Measurements from ENCODE around the gene MRLN.
"Not testable (repeated sequence)": the region's sequence is repeated elsewhere in the genome, so short reads cannot be mapped to it uniquely, and the experiment has no call there.

Gene MRLN

GRCh38 chr10:59753267-59753666, at the start of gene MRLN:
Gene MRLN, minus strand, starts transcription at chr10:59753455.
- DNase-seq: no peak

- no peak for DNase-seq
These were observed 47.9 kb upstream of the MRLN start for GRCh38 chr10:59801171-59801570.

GRCh38 chr10:59799421-59799820, 46.2 kb upstream of the MRLN start:
- no peak for DNase-seq

- DNase-seq: no peak
These were observed 40.7 kb upstream of the MRLN start for GRCh38 chr10:59793919-59794318.

GRCh38 chr10:59792812-59793211, 39.6 kb upstream of the MRLN start:
- DNase-seq: no peak

GRCh38 chr10:59791601-59792000, 38.3 kb upstream of the MRLN start:
- DNase-seq: no peak

GRCh38 chr10:59790080-59790479, 36.8 kb upstream of the MRLN start:
- DNase-seq: not testable (repeated sequence)

- DNase-seq: not testable (repeated sequence)
These were observed 35.7 kb upstream of the MRLN start for GRCh38 chr10:59788914-59789313.

- not testable (repeated sequence) for DNase-seq
These were observed 33.8 kb upstream of the MRLN start for GRCh38 chr10:59787032-59787431.

GRCh38 chr10:59785476-59785875, 32.2 kb upstream of the MRLN start:
- DNase-seq: not testable (repeated sequence)

GRCh38 chr10:59781511-59781910, 28.3 kb upstream of the MRLN start:
- no peak for DNase-seq

GRCh38 chr10:59779756-59780533, 26.7 kb upstream of the MRLN start:
- no peak for DNase-seq

GRCh38 chr10:59774451-59774850, 21.2 kb upstream of the MRLN start:
- no peak for DNase-seq

- no peak for DNase-seq
These were observed 19.8 kb upstream of the MRLN start for GRCh38 chr10:59773088-59773487.

- DNase-seq: no peak
These were observed 18.0 kb upstream of the MRLN start for GRCh38 chr10:59771162-59771807.

GRCh38 chr10:59770689-59771088, 17.4 kb upstream of the MRLN start:
- no peak for DNase-seq

- no peak for DNase-seq
These were observed 9.2 kb upstream of the MRLN start for GRCh38 chr10:59762505-59762904.

GRCh38 chr10:59757966-59758365, 4.7 kb upstream of the MRLN start:
- DNase-seq: no peak

GRCh38 chr10:59754951-59755350, 1.7 kb upstream of the MRLN start:
- no peak for DNase-seq

GRCh38 chr10:59752278-59752940, 846 bp downstream of the MRLN start:
- DNase-seq: no peak

- DNase-seq: no peak
These were observed 2.9 kb downstream of the MRLN start for GRCh38 chr10:59750155-59750945.

GRCh38 chr10:59748834-59749233, 4.4 kb downstream of the MRLN start:
- no peak for DNase-seq

- DNase-seq: no peak
These were observed 8.0 kb downstream of the MRLN start for GRCh38 chr10:59745163-59745650.
